Karpas-422 (cell line): ENCODE data around the gene HSDL2. TPM values are rescaled to one million over a fixed set of nuclear protein-coding genes. Genes with fewer than 3 reads are reported as not detected.
"Not testable (repeated sequence)": the region's sequence is repeated elsewhere in the genome, so short reads cannot be mapped to it uniquely, and the experiment has no call there.

ENCODE experiments used
- DNase-seq: peaks from one replicate; pipeline ENCODE4 v3.0.0-alpha.2; 2015
- H2AFZ ChIP-seq: fragments of 200-600 bp; sonication (generic); 2 replicates; pipeline ENCODE4 v1.6.1; 2014; ENCODE audit warnings: antibody characterized with exemption, low read length, mixed read lengths
- H3K27ac ChIP-seq: fragments of 200-600 bp; sonication (generic); 2 replicates; pipeline ENCODE4 v1.5.1; 2014; ENCODE audit warnings: mild to moderate bottlenecking, low read length, moderate library complexity
- H3K27me3 ChIP-seq: fragments of 200-600 bp; sonication (generic); 2 replicates; pipeline ENCODE4 v1.6.1; 2014; ENCODE audit warnings: low read length, mixed read lengths
- H3K36me3 ChIP-seq: fragments of 200-600 bp; sonication (generic); 2 replicates; pipeline ENCODE4 v1.6.1; 2014; ENCODE audit warnings: low read length, mixed read lengths; ENCODE audit not compliant: insufficient read depth
- H3K4me1 ChIP-seq: fragments of 200-600 bp; sonication (generic); 2 replicates; pipeline ENCODE4 v1.6.1; 2014; ENCODE audit warnings: mild to moderate bottlenecking, low read length, mixed read lengths
- H3K4me2 ChIP-seq: fragments of 200-600 bp; sonication (generic); 2 replicates; pipeline ENCODE4 v1.6.1; 2014; ENCODE audit warnings: low read length, low read depth, mild to moderate bottlenecking; ENCODE audit not compliant: poor library complexity, severe bottlenecking
- H3K4me3 ChIP-seq: fragments of 200-600 bp; sonication (generic); 2 replicates; pipeline ENCODE4 v1.5.1; 2014; ENCODE audit warnings: mild to moderate bottlenecking, antibody characterized with exemption, low read length, mixed read lengths
- H3K79me2 ChIP-seq: fragments of 200-600 bp; sonication (generic); 2 replicates; pipeline ENCODE4 v1.6.1; 2014; ENCODE audit warnings: mild to moderate bottlenecking, low read length, mixed read lengths
- H3K9ac ChIP-seq: fragments of 200-600 bp; sonication (generic); 2 replicates; pipeline ENCODE4 v1.6.0; 2014; ENCODE audit warnings: low read length
- H3K9me2 ChIP-seq: fragments of 200-600 bp; sonication (generic), shearing (Covaris generic); replicated peaks from 2 replicates; pipeline ENCODE4 v1.6.0; 2014; ENCODE audit warnings: mild to moderate bottlenecking, low read length, moderate library complexity; ENCODE audit not compliant: insufficient read depth
- H3K9me3 ChIP-seq: fragments of 300-700, 200-600 bp; sonication (generic); 2 replicates; pipeline ENCODE4 v1.6.1; 2014; ENCODE audit warnings: low read length, mixed read lengths
- H4K20me1 ChIP-seq: fragments of 200-600 bp; sonication (generic); 2 replicates; pipeline ENCODE4 v1.6.1; 2014; ENCODE audit warnings: mild to moderate bottlenecking, antibody characterized with exemption, low read length, low read depth; ENCODE audit not compliant: insufficient read depth
- total RNA-seq: library from RNA; depleted of rRNA; stranded (reverse); fragments of >200 nt; shearing (Covaris generic); gene quantifications from 2 replicates; pipeline ENCODE4 v1.2.3, GENCODE V29; 2014; ENCODE audit warnings: low replicate concordance

Gene HSDL2
- total RNA-seq, 1 experiment from 2014 or later: 47.3 TPM

- Histone ChIP-seq H3K79me2 (peaks cover 5% of the 10 kb centered on the region; the same call in 1 of the 2 replicates), H3K27ac (no peak overlapping the region)
These were observed 28.9 kb downstream of the HSDL2 start for GRCh38 chr9:112408819-112409218.

GRCh38 chr9:112409758-112410157 is 29.9 kb downstream of the HSDL2 start:
- H3K36me3 ChIP-seq: peaks cover 8% of the 10 kb centered on the region; the same call in 1 of the 2 replicates
- H2AFZ ChIP-seq: no peak overlapping the region
- H3K4me2 ChIP-seq: no peak overlapping the region
- H4K20me1 ChIP-seq: no peaks in the 10 kb centered on the region
- H3K27me3 ChIP-seq: no peaks in the 10 kb centered on the region
- DNase-seq: no peak
- H3K27ac ChIP-seq: no peak overlapping the region
- H3K79me2 ChIP-seq: 0 out of 2 replicates have a peak, but pooled peaks cover under 1% of the 10 kb centered on the region
- no peak overlapping the region for H3K4me3 ChIP-seq
- no peaks in the 10 kb centered on the region for H3K4me1 ChIP-seq
- H3K9me2 ChIP-seq: no peaks in the 10 kb centered on the region
- H3K9me3 ChIP-seq: no peaks in the 10 kb centered on the region
- H3K9ac ChIP-seq: no peak overlapping the region

More at GRCh38 chr9:112408819-112409218, 28.9 kb downstream of the HSDL2 start:
- Histone ChIP-seq H3K27me3 (no peaks in the 10 kb centered on the region), H4K20me1 (no peaks in the 10 kb centered on the region), H3K4me2 (no peak overlapping the region), H3K4me3 (no peak overlapping the region), H3K4me1 (no peaks in the 10 kb centered on the region), H2AFZ (no peak overlapping the region), H3K9me3 (no peaks in the 10 kb centered on the region), H3K9me2 (no peaks in the 10 kb centered on the region), H3K9ac (no peak overlapping the region), H3K36me3 (peaks cover 8% of the 10 kb centered on the region; the same call in 1 of the 2 replicates)
- DNase-seq: no peak

- Histone ChIP-seq H3K4me2 (no peak overlapping the region), H3K4me3 (no peak overlapping the region), H3K9ac (no peak overlapping the region), H3K36me3 (peaks cover 8% of the 10 kb centered on the region; the same call in 1 of the 2 replicates), H3K79me2 (no peaks in the 10 kb centered on the region), H3K27me3 (no peaks in the 10 kb centered on the region), H3K9me3 (no peaks in the 10 kb centered on the region), H3K27ac (no peak overlapping the region), H3K9me2 (no peaks in the 10 kb centered on the region), H2AFZ (no peak overlapping the region), H4K20me1 (no peaks in the 10 kb centered on the region), H3K4me1 (no peaks in the 10 kb centered on the region)
- no peak for DNase-seq
These were observed 31.7 kb downstream of the HSDL2 start for GRCh38 chr9:112411626-112412027.

GRCh38 chr9:112413728-112414127 is 33.8 kb downstream of the HSDL2 start:
- H3K9me2 ChIP-seq, H3K4me2 ChIP-seq, H3K4me3 ChIP-seq, H3K79me2 ChIP-seq, H3K36me3 ChIP-seq, DNase-seq, H3K9me3 ChIP-seq, H3K9ac ChIP-seq, H3K4me1 ChIP-seq, H4K20me1 ChIP-seq, H3K27ac ChIP-seq, H2AFZ ChIP-seq, H3K27me3 ChIP-seq: not testable (repeated sequence)

GRCh38 chr9:112420208-112420607 is 40.3 kb downstream of the HSDL2 start:
- H3K9ac ChIP-seq: no peak overlapping the region
- no peaks in the 10 kb centered on the region for H3K9me3 ChIP-seq

GRCh38 chr9:112421771-112422222 is 41.9 kb downstream of the HSDL2 start:
- Histone ChIP-seq H3K4me3 (no peak overlapping the region), H4K20me1 (no peaks in the 10 kb centered on the region), H2AFZ (no peak overlapping the region), H3K27me3 (no peaks in the 10 kb centered on the region), H3K36me3 (no peaks in the 10 kb centered on the region), H3K79me2 (no peaks in the 10 kb centered on the region), H3K9ac (no peak overlapping the region), H3K9me3 (no peaks in the 10 kb centered on the region), H3K4me1 (no peaks in the 10 kb centered on the region; the same call in 1 of the 2 replicates), H3K9me2 (no peaks in the 10 kb centered on the region), H3K27ac (no peak overlapping the region), H3K4me2 (no peak overlapping the region)
- no peak for DNase-seq

More at GRCh38 chr9:112420208-112420607, 40.3 kb downstream of the HSDL2 start:
- H3K79me2 ChIP-seq: no peaks in the 10 kb centered on the region
- H3K9me2 ChIP-seq: no peaks in the 10 kb centered on the region
- no peak overlapping the region for H3K4me3 ChIP-seq
- H3K4me1 ChIP-seq: no peaks in the 10 kb centered on the region; the same call in 1 of the 2 replicates
- no peaks in the 10 kb centered on the region for H3K36me3 ChIP-seq
- H2AFZ ChIP-seq: no peak overlapping the region
- no peaks in the 10 kb centered on the region for H4K20me1 ChIP-seq
- no peak overlapping the region for H3K4me2 ChIP-seq
- DNase-seq: no peak
- no peaks in the 10 kb centered on the region for H3K27me3 ChIP-seq
- no peak overlapping the region for H3K27ac ChIP-seq

- H3K27me3 ChIP-seq: no peaks in the 10 kb centered on the region
- H3K79me2 ChIP-seq: no peaks in the 10 kb centered on the region
- H3K9me2 ChIP-seq: no peaks in the 10 kb centered on the region
- no peaks in the 10 kb centered on the region for H3K9me3 ChIP-seq
- H2AFZ ChIP-seq: no peak overlapping the region
- no peak overlapping the region for H3K27ac ChIP-seq
- no peaks in the 10 kb centered on the region for H3K36me3 ChIP-seq
- no peak overlapping the region for H3K4me3 ChIP-seq
- DNase-seq: no peak
- no peak overlapping the region for H3K4me2 ChIP-seq
- no peaks in the 10 kb centered on the region; the same call in 1 of the 2 replicates for H3K4me1 ChIP-seq
- H3K9ac ChIP-seq: no peak overlapping the region
- H4K20me1 ChIP-seq: no peaks in the 10 kb centered on the region
These were observed 42.7 kb downstream of the HSDL2 start for GRCh38 chr9:112422417-112423148.

GRCh38 chr9:112430006-112430522 is 50.2 kb downstream of the HSDL2 start:
- H3K27ac ChIP-seq: no peak overlapping the region
- H3K9ac ChIP-seq: no peak overlapping the region

More at GRCh38 chr9:112430006-112430522, 50.2 kb downstream of the HSDL2 start:
- Histone ChIP-seq H3K4me2 (no peak overlapping the region), H3K9me2 (no peaks in the 10 kb centered on the region), H3K9me3 (no peaks in the 10 kb centered on the region), H3K4me1 (no peaks in the 10 kb centered on the region; the same call in 1 of the 2 replicates), H3K79me2 (no peaks in the 10 kb centered on the region), H3K4me3 (no peak overlapping the region), H3K36me3 (no peaks in the 10 kb centered on the region), H4K20me1 (no peaks in the 10 kb centered on the region), H3K27me3 (no peaks in the 10 kb centered on the region), H2AFZ (no peak overlapping the region)
- DNase-seq: no peak
